Measurements from ENCODE around the gene FGD6. TPM values are rescaled to one million over a fixed set of nuclear protein-coding genes. Genes with fewer than 3 reads are reported as not detected.

Gene FGD6
- polyA plus RNA-seq, 2 of the 4 experiments (the other 2 are of a cell fraction) = 15.5 to 48.0 TPM

DNA sequence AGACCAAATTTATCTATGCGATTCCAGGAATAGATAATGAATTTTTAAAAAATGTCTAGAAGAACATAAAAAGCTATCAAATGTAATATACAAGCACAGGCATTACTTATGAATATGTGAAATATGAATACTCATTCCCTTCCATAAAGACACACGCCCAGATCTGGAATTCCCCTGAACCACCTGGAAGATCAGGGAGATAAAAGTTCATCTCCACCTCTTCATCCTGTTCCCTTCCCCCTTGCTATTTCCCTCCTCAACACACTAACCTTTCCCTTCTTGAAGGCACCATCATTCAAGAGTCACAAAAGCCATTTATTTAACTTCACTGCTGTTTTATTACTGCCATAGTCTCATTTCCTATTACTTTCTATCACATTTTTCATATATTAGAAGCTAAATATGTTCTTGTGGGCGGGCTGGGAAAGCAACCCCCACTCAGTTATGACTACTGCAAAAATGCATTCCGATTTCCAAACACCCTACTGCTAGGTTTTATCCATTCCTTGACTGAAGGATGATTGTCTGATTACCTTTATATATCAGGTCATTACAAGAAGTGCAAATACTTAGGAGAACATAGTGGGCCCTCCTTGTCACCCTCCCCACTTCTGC, 16.1 kb downstream of the FGD6 start (continued):
- TF ChIP-seq, protein P1, sequence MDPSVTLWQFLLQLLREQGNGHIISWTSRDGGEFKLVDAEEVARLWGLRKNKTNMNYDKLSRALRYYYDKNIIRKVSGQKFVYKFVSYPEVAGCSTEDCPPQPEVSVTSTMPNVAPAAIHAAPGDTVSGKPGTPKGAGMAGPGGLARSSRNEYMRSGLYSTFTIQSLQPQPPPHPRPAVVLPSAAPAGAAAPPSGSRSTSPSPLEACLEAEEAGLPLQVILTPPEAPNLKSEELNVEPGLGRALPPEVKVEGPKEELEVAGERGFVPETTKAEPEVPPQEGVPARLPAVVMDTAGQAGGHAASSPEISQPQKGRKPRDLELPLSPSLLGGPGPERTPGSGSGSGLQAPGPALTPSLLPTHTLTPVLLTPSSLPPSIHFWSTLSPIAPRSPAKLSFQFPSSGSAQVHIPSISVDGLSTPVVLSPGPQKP (IDR thresholded peaks at IDR 0.05; ENCODE audit: low read depth, low read length) = no peak
- no peak for TF ChIP-seq RCOR1 (IDR thresholded peaks at IDR 0.05; ENCODE audit: low read depth, low read length)
- TF ChIP-seq RARB (CRISPR knock-in tag; IDR thresholded peaks at IDR 0.05) = peak; percentile 76; the same call in 1 of the 2 replicates
- TF ChIP-seq HOXB13 (CRISPR knock-in tag; IDR thresholded peaks at IDR 0.05; ENCODE audit: low read depth) = peak; percentile 27; the same call in 1 of the 2 replicates
- no peak for TF ChIP-seq POLR2AphosphoS2 (conservative IDR thresholded peaks at IDR 0.05; ENCODE audit: low read length)
- TF ChIP-seq, protein P2, sequence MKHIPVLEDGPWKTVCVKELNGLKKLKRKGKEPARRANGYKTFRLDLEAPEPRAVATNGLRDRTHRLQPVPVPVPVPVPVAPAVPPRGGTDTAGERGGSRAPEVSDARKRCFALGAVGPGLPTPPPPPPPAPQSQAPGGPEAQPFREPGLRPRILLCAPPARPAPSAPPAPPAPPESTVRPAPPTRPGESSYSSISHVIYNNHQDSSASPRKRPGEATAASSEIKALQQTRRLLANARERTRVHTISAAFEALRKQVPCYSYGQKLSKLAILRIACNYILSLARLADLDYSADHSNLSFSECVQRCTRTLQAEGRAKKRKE (CRISPR knock-in tag; IDR thresholded peaks at IDR 0.05; ENCODE audit: low read depth) = peak; percentile 63; the same call in 1 of the 2 replicates
- TF ChIP-seq HOXB5 (CRISPR knock-in tag; IDR thresholded peaks at IDR 0.05) = 0 out of 2 replicates have a peak, but pooled peaks have one; percentile 27

DNA sequence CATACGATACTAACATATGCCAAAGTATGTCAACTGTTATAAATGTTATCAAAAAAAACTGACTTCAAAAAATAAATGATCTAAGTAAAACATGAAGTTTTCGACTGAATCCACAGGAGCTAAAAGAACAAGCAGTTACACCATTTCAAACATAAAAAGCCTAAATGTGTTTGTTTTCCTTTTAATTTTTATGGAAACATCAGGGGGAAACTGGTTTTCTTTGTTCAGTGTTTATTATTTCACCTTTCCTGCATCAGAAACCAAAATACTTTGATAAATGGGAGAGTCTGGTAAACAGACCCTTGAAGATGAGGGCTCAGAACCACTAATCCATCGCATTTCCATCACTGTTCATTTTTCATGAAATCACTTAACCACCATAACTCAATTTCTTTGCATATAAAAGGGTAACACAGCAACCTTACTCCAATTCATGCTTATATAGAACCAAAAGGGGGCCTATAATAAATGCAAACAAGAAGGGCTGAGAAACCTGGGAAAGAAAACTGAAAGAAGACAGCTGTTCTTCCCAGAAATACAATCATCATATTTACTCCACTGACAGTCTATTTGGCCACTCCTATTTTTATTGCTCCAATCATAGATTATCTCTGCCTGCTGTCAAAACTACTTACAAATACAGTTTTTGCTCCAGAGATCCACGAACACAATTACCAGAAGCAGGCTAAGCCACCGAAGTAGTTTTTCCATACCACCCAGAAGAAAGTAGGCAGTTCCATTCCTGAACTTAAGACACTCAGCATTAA, 17.0 kb downstream of the FGD6 start:
- ChIA-PET CTCF (interaction anchor here (0.9 to 6.2 kb wide), 7 partner anchors 12 to 135 kb away, joined by 3 to 47 read pairs (median 6); partner anchors contain the start of genes FGD6 and VEZT), POLR2A (interaction anchor here (0.6 to 4.6 kb wide), 6 partner anchors 10 to 115 kb away, joined by 3 to 33 read pairs (median 10); partner anchors contain the start of genes FGD6 and VEZT)
- Histone ChIP-seq H3K27ac (peak overlapping the region; percentile 95 to 99), H3K4me3 (peak overlapping the region; percentile 27), H3K4me1 (peaks cover 67% of the 10 kb centered on the region), H3K9me3 (no peaks in the 10 kb centered on the region), H3K4me2 (peak overlapping the region; percentile 94)
- TF ChIP-seq ZSCAN20 (CRISPR knock-in tag; IDR thresholded peaks at IDR 0.05) = 0 out of 2 replicates have a peak, but pooled peaks have one; percentile 13
- no peak for TF ChIP-seq CBX2 (IDR thresholded peaks at IDR 0.05; ENCODE audit: borderline replicate concordance, low read depth)
- TF ChIP-seq, protein P3, sequence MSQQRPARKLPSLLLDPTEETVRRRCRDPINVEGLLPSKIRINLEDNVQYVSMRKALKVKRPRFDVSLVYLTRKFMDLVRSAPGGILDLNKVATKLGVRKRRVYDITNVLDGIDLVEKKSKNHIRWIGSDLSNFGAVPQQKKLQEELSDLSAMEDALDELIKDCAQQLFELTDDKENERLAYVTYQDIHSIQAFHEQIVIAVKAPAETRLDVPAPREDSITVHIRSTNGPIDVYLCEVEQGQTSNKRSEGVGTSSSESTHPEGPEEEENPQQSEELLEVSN (IDR thresholded peaks at IDR 0.05; ENCODE audit: borderline replicate concordance, low read depth) = no peak
- no peak for TF ChIP-seq ZNF302 (CRISPR knock-in tag; IDR thresholded peaks at IDR 0.05)
- no peak for TF ChIP-seq FOSL2 (IDR thresholded peaks at IDR 0.05)
- TF ChIP-seq FOSL2 (CRISPR knock-in tag; IDR thresholded peaks at IDR 0.05) = peak; percentile 30
- TF ChIP-seq, protein P4, sequence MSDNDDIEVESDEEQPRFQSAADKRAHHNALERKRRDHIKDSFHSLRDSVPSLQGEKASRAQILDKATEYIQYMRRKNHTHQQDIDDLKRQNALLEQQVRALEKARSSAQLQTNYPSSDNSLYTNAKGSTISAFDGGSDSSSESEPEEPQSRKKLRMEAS (IDR thresholded peaks at IDR 0.05) = no peak
- ATAC-seq = peak in 1 of 2 experiments; percentile 3; a peak in 2 of 6 replicates
- peak in 1 of 2 experiments; percentile 68 for DNase-seq (ENCODE audit: low read depth in 1 of 2, low spot score in 1 of 2)
- 12% methylated on average over 5 of the region's 5 CpGs for WGBS (ENCODE audit: missing lambda C conversion rate)
- no peak for FAIRE-seq

DNA sequence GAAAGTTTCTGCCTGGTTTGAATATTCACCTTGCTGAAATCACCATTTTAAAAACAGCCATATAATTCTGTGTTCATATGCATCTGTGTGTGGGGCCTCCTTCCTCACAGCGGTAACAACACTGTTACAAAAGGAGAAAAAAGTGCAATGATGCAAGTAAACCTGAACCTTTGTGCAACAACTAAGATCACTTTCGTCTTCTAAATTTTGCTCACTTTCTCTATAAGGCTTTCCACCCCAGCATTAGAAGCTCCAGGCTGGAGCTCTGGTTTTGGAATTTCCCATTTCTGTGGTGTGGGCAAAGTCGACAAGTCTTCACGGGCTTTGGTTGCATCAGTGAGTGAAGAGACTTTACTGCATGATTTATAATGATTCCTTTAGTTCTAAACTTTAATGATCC, 18.4 kb downstream of the FGD6 start:
- CTCF ChIA-PET = interaction anchor here (1.1 to 6.2 kb wide), 4 partner anchors 12 to 136 kb away, joined by 3 to 47 read pairs (median 12); partner anchors contain the start of genes FGD6 and VEZT
- H3K27ac ChIP-seq = peak overlapping the region; percentile 95 to 99

More for the DNA sequence above, 18.4 kb downstream of the FGD6 start:
- Histone ChIP-seq H3K9me3 (no peaks in the 10 kb centered on the region), H3K4me2 (peak overlapping the region; percentile 94), H3K4me1 (peaks cover 62% of the 10 kb centered on the region), H3K4me3 (0 out of 3 replicates have a peak overlapping the region, but pooled peaks have one; percentile 10)
- no peak for ATAC-seq
- 30% methylated on average over 4 of the region's 4 CpGs for WGBS (ENCODE audit: missing lambda C conversion rate)
- no peak for FAIRE-seq
- peak in 1 of 2 experiments; percentile 31 for DNase-seq (ENCODE audit: low read depth in 1 of 2, low spot score in 1 of 2)
- POLR2A ChIA-PET = interaction anchor here (0.5 to 4.6 kb wide), 3 partner anchors 12 to 80 kb away, joined by 3 to 33 read pairs (median 27); partner anchors contain the start of genes FGD6 and VEZT
- TF ChIP-seq CEBPB (IDR thresholded peaks at IDR 0.05) = peak in 1 of 2 experiments; percentile 20; a peak in 1 of 4 replicates
- TF ChIP-seq, protein P5, sequence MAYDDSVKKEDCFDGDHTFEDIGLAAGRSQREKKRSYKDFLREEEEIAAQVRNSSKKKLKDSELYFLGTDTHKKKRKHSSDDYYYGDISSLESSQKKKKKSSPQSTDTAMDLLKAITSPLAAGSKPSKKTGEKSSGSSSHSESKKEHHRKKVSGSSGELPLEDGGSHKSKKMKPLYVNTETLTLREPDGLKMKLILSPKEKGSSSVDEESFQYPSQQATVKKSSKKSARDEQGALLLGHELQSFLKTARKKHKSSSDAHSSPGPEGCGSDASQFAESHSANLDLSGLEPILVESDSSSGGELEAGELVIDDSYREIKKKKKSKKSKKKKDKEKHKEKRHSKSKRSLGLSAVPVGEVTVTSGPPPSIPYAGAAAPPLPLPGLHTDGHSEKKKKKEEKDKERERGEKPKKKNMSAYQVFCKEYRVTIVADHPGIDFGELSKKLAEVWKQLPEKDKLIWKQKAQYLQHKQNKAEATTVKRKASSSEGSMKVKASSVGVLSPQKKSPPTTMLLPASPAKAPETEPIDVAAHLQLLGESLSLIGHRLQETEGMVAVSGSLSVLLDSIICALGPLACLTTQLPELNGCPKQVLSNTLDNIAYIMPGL (CRISPR knock-in tag; IDR thresholded peaks at IDR 0.05; ENCODE audit: borderline replicate concordance) = no peak
